ENCODE measurements around the gene EBI3.
"Not testable (repeated sequence)": the region's sequence is repeated elsewhere in the genome, so short reads cannot be mapped to it uniquely, and the experiment has no call there.

Gene EBI3

GRCh38 chr19:4234862-4235201 lies 5.5 kb downstream of the EBI3 start:
- Mint-ChIP-seq H3K9me3 (no peaks in the 10 kb centered on the region), H3K27ac (no peak overlapping the region), H3K36me3 (ENCODE audit: low read depth) (no peaks in the 10 kb centered on the region), H3K27me3 (ENCODE audit: low read depth) (no peaks in the 10 kb centered on the region), H3K4me1 (ENCODE audit: low read depth) (no peaks in the 10 kb centered on the region), H3K4me3 (no peak overlapping the region)
- no peak for DNase-seq (ENCODE audit: low spot score)

- not testable (repeated sequence) for H3K9me3 Mint-ChIP-seq; DNase-seq (ENCODE audit: low spot score); H3K4me1 Mint-ChIP-seq (ENCODE audit: low read depth); H3K27ac Mint-ChIP-seq; H3K4me3 Mint-ChIP-seq; H3K27me3 Mint-ChIP-seq (ENCODE audit: low read depth); H3K36me3 Mint-ChIP-seq (ENCODE audit: low read depth)
Observed at GRCh38 chr19:4237510-4237909, 8.2 kb downstream of the EBI3 start.

DNA sequence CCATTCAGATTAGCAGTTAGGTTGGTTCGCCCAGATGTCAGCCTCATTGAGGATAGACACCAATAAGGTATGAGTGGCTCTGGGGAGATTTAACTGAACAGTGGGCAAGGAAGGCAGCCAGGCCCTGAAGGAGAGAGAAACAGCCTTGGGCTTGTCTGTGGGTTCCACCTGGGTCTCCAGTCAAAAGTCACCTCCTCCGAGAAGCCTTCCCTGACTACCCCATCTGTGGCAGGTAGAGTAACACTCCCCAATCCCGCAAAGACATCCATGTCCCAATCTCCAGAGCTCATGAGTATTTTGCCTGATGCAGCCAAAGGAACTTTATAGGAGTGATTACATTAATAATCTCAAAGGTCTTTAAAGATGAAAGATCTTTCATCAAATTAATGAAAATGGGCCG lies 9.5 kb downstream of the EBI3 start:
- Mint-ChIP-seq H3K4me3 (no peak overlapping the region), H3K4me1 (ENCODE audit: low read depth) (no peaks in the 10 kb centered on the region), H3K27ac (no peak overlapping the region), H3K27me3 (ENCODE audit: low read depth) (no peaks in the 10 kb centered on the region), H3K9me3 (peaks cover 5% of the 10 kb centered on the region), H3K36me3 (ENCODE audit: low read depth) (peaks cover 1% of the 10 kb centered on the region)
- no peak for DNase-seq (ENCODE audit: low spot score)

DNA sequence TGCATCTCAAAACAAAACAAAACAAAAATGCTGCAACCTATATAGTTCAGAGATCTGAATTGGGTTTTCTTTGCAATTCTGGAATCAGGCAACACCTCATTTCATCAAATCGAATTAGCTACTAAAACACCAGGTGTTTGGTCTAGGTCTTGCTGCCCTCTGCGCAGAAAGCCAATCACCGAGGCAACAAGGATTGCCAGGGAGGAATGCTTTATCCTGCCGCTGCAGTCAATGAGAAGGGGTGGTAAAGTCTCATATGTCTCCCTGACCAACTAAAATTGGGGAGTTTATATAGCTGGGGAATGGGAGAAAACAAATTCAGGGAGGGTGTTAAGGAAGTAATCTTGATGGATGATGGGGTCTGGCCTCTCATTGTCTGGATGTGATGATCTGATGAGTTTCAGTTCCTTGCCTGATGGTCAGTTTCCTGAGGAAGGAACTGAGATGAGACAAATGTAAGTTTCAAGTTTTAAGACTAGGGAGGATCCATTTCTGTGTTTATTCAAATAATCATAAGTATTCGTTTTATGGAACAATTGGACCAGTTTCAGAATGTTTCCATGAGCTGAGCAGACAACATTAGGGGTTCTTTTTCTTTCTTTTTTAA lies 12.6 kb downstream of the EBI3 start:
- Mint-ChIP-seq H3K36me3 (ENCODE audit: low read depth) (peaks cover 1% of the 10 kb centered on the region), H3K27me3 (ENCODE audit: low read depth) (no peaks in the 10 kb centered on the region), H3K9me3 (peaks cover 5% of the 10 kb centered on the region), H3K4me1 (ENCODE audit: low read depth) (peaks cover 6% of the 10 kb centered on the region), H3K4me3 (no peak overlapping the region), H3K27ac (no peak overlapping the region)
- no peak for DNase-seq (ENCODE audit: low spot score)

DNA sequence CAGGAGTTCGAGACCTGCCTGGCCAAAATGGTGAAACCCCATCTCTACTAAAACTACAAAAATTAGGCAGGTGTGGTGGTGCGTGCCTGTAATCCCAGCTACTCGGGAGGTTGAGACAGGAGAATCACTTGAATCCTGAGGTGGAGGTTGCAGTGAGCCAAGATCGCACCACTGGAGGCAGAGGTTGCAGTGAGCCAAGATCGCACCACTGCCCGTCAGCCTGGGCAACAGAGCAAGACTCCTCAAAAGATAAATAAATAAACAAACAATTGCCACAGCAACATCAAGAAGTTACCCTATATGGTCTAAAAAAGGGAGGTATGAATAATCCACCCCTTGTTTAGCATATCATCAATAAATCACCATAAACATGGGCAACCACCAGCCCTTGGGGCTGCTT lies 16.6 kb downstream of the EBI3 start:
- Mint-ChIP-seq H3K4me1 (ENCODE audit: low read depth) (peaks cover 13% of the 10 kb centered on the region), H3K36me3 (ENCODE audit: low read depth) (peaks cover 26% of the 10 kb centered on the region)
- DNase-seq (ENCODE audit: low spot score); H3K27ac Mint-ChIP-seq; H3K27me3 Mint-ChIP-seq (ENCODE audit: low read depth); H3K9me3 Mint-ChIP-seq; H3K4me3 Mint-ChIP-seq: not testable (repeated sequence)

DNA sequence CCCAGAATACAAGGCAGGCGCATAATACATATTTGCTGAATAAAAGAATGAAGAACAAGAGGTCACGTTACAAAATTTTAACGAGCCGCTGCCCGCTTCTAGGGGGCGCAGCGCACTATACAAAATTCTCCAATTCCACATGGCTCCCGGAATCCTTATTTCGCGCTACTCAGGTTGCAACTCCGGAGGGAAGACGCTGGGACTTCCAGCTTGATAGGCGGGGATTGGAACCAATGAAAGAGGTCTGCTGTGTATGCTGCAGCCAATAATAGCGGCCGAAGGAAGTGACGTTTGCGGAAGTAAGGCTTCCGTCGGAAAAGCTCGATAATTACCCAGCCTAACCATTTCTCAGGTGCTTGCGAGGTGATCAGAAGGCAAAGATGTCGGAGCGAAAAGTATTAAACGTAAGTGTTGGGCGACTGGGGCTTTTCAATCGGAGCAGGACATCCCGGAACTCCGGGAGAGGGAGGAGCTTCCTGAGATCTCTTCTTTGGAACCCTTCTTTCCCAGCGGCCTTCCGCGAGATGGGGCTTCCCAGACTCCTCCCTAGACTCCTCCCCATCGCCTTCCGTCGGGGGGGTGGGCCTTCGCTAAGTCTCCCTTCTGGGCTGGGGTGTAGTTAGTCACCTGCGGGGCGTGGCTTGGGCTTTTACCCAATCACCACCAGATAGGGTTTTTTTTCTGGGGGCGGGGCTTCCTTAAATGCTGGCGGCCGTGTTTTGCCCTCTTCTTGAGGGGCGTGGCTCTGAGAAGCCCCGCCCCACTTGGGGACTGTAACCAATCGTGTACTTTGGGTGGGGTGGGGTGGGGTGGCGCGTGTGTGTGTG lies 17.7 kb downstream of the EBI3 start, which contains the start of gene YJU2:
YJU2 (plus strand) TSS at position 314 of the 827 bp plus-strand sequence; CDS start at position 381, 67 bp downstream.
- H3K4me3 Mint-ChIP-seq = peak within 1 kb of the TSS; percentile 92
- peak; percentile 99 for DNase-seq (ENCODE audit: low spot score)
- H3K9me3 Mint-ChIP-seq = peaks cover 2% of the 10 kb centered on the region
- H3K4me1 Mint-ChIP-seq (ENCODE audit: low read depth) = peaks cover 13% of the 10 kb centered on the region
- H3K27ac Mint-ChIP-seq = peak within 1 kb of the TSS; percentile 99
- no peaks in the 10 kb centered on the region for H3K27me3 Mint-ChIP-seq (ENCODE audit: low read depth)
- peaks cover 32% of the 10 kb centered on the region for H3K36me3 Mint-ChIP-seq (ENCODE audit: low read depth)

GRCh38 chr19:4256563-4256962 lies 27.2 kb downstream of the EBI3 start:
- Mint-ChIP-seq H3K27ac (no peak overlapping the region), H3K9me3 (peaks cover 10% of the 10 kb centered on the region), H3K36me3 (ENCODE audit: low read depth) (peaks cover 52% of the 10 kb centered on the region)

DNA sequence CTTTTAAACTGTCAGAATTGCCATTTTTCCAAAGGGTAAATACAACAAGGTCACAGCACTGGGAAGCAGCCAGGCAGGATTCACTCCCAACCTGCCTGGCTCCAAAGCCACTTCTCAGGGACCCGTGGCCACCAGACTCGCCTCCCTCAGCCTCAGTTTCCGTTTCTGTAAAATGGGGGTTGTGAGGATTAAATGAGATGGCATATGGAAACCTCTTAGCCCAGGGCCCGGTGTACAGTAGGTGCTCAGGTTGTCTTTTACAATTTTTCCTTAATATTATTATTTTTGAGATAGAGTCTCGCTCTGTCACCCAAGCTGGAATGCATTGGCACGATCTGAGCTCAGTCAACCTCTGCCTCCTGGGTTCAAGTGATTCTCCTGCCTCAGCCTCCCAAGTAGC lies 27.7 kb downstream of the EBI3 start:
- Mint-ChIP-seq H3K36me3 (ENCODE audit: low read depth) (peaks cover 48% of the 10 kb centered on the region), H3K27me3 (ENCODE audit: low read depth) (no peaks in the 10 kb centered on the region), H3K4me3 (no peak overlapping the region), H3K27ac (no peak overlapping the region), H3K9me3 (peaks cover 10% of the 10 kb centered on the region), H3K4me1 (ENCODE audit: low read depth) (no peaks in the 10 kb centered on the region)
- no peak for DNase-seq (ENCODE audit: low spot score)

More at GRCh38 chr19:4256563-4256962, 27.2 kb downstream of the EBI3 start:
- H3K4me3 Mint-ChIP-seq = no peak overlapping the region
- no peak for DNase-seq (ENCODE audit: low spot score)
- H3K4me1 Mint-ChIP-seq (ENCODE audit: low read depth) = no peaks in the 10 kb centered on the region
- no peaks in the 10 kb centered on the region for H3K27me3 Mint-ChIP-seq (ENCODE audit: low read depth)

GRCh38 chr19:4258181-4258580 lies 28.9 kb downstream of the EBI3 start:
- H3K4me1 Mint-ChIP-seq (ENCODE audit: low read depth) = no peaks in the 10 kb centered on the region
- no peak for DNase-seq (ENCODE audit: low spot score)
- peaks cover 10% of the 10 kb centered on the region for H3K9me3 Mint-ChIP-seq
- peaks cover 39% of the 10 kb centered on the region for H3K36me3 Mint-ChIP-seq (ENCODE audit: low read depth)
- no peaks in the 10 kb centered on the region for H3K27me3 Mint-ChIP-seq (ENCODE audit: low read depth)
- H3K4me3 Mint-ChIP-seq = no peak overlapping the region
- H3K27ac Mint-ChIP-seq = no peak overlapping the region

GRCh38 chr19:4260613-4261191 lies 31.4 kb downstream of the EBI3 start:
- H3K36me3 Mint-ChIP-seq (ENCODE audit: low read depth) = peaks cover 29% of the 10 kb centered on the region
- no peaks in the 10 kb centered on the region for H3K9me3 Mint-ChIP-seq
- no peak overlapping the region for H3K4me3 Mint-ChIP-seq
- no peak overlapping the region for H3K27ac Mint-ChIP-seq
- peaks cover 4% of the 10 kb centered on the region for H3K4me1 Mint-ChIP-seq (ENCODE audit: low read depth)
- no peak for DNase-seq (ENCODE audit: low spot score)
- H3K27me3 Mint-ChIP-seq (ENCODE audit: low read depth) = no peaks in the 10 kb centered on the region

DNA sequence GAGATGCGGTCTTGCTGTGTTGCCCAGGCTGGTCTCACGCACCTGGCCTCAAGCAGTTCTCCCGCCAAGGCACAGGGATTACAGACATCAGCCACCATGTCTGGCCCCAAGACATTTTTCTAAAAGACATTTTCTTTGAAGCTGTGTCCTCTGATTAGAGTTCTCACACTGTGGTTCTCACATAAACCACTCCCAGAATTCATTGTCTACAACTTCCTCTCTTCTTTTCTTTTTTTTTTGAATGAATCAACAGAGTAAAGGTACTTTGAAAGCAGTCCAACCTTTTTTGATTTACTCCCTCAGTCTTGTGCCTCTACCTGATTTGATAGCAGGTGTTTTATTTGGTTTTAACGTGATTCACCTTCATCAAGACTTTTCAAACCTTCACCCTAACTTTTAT lies 35.5 kb downstream of the EBI3 start:
- H3K4me3 Mint-ChIP-seq = no peak overlapping the region
- H3K27ac Mint-ChIP-seq = peak overlapping the region; percentile 64
- H3K4me1 Mint-ChIP-seq (ENCODE audit: low read depth) = peaks cover 6% of the 10 kb centered on the region
- no peaks in the 10 kb centered on the region for H3K9me3 Mint-ChIP-seq
- DNase-seq (ENCODE audit: low spot score) = no peak
- H3K27me3 Mint-ChIP-seq (ENCODE audit: low read depth) = no peaks in the 10 kb centered on the region
- H3K36me3 Mint-ChIP-seq (ENCODE audit: low read depth) = peaks cover 31% of the 10 kb centered on the region

GRCh38 chr19:4266253-4267000 lies 37.1 kb downstream of the EBI3 start:
- Mint-ChIP-seq H3K27ac (no peak overlapping the region), H3K36me3 (ENCODE audit: low read depth) (peaks cover 31% of the 10 kb centered on the region), H3K27me3 (ENCODE audit: low read depth) (no peaks in the 10 kb centered on the region), H3K9me3 (no peaks in the 10 kb centered on the region), H3K4me3 (no peak overlapping the region), H3K4me1 (ENCODE audit: low read depth) (peaks cover 6% of the 10 kb centered on the region)
- DNase-seq (ENCODE audit: low spot score) = no peak

DNA sequence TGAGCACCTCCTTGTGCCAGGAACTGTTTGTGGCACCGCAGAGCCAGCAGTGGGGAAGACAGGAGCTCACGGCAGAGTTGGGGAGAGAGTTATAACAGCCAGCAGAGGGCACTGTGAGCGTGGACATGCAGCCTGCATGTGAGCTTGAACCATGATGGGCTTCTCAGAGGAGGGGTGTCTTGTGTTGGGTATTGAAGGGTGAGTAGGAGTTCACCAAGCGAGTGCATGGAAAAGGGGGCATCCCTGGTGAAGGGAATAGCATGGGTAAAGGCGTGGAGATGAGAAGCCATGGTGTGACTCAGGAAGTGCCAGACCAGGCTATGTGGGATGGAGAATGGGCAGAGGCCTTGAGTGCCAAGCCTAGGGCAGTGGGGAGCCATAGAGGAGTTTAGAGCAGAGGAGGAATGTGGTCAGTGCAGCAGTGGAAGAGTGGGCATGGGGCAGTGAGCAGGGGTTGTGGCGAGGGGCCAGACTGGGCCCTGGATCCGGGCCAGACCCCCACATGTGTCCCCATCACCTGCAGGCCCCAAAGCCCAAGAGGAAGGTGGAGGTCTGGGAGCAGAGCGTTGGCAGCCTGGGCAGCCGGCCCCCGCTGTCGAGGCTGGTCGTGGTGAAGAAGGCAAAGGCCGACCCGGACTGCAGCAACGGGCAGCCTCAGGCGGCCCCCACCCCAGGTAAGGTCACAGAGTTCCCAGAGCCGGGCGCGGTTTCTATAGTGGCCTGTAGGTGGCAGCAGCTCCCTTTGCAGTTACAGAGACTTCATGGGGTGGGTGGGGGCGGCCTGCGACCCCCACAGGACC lies 38.0 kb downstream of the EBI3 start:
- Mint-ChIP-seq H3K27ac (no peak overlapping the region), H3K4me3 (no peak overlapping the region), H3K27me3 (ENCODE audit: low read depth) (no peaks in the 10 kb centered on the region), H3K4me1 (ENCODE audit: low read depth) (peaks cover 6% of the 10 kb centered on the region), H3K9me3 (no peaks in the 10 kb centered on the region), H3K36me3 (ENCODE audit: low read depth) (peaks cover 37% of the 10 kb centered on the region)
- DNase-seq (ENCODE audit: low spot score) = peak; percentile 33
